PC-3 (cell line): ENCODE results near the gene SYPL1. TPM values are rescaled to one million over a fixed set of nuclear protein-coding genes. Genes with fewer than 3 reads are reported as not detected.

Source experiments
- ATAC-seq: fragments of 200-7000 bp; cut with Tn5 transposase; 2 replicates; pipeline ENCODE4 v1.9.1; 2020; ENCODE audit warnings: mild to moderate bottlenecking, moderate library complexity
- BruUV-seq: library from RNA; stranded (reverse); fragments of 400-500 nt; replicated peaks from 2 replicates; lab custom pipeline; 2021; lab: Mats Ljungman, UMichigan
- CTCF ChIA-PET: fragments of 300-600 bp; sonication (Branson Sonifier 250); formaldehyde crosslinking; loops from one replicate; lab custom pipeline; 2022; ENCODE audit warnings: antibody characterized with exemption; lab: Charles Lee
- POLR2A ChIA-PET: fragments of 300-600 bp; sonication (Branson Sonifier 250); formaldehyde crosslinking; loops from one replicate; lab custom pipeline; 2022; ENCODE audit warnings: antibody characterized with exemption; ENCODE audit not compliant: unreplicated experiment; lab: Charles Lee
- DNase-seq: peaks from one replicate; pipeline ENCODE4 v3.0.0-alpha.2; 2015
- H2AFZ ChIP-seq: fragments of 300-600 bp; sonication (generic); 2 replicates; pipeline ENCODE4 v1.6.0; 2016; ENCODE audit warnings: antibody characterized with exemption, low read length
- H3F3A ChIP-seq: fragments of 300-600 bp; sonication (generic); one replicate; pipeline ENCODE4 v1.6.0; 2017; ENCODE audit warnings: antibody characterized with exemption, low read length, control low read depth, mild to moderate bottlenecking; ENCODE audit not compliant: unreplicated experiment
- H3K27ac ChIP-seq: fragments of 300-600 bp; sonication (generic); 2 replicates; pipeline ENCODE4 v1.5.1; 2016; ENCODE audit warnings: mild to moderate bottlenecking, low read length
- H3K27me3 ChIP-seq: fragments of 300-600 bp; sonication (generic); 2 replicates; pipeline ENCODE4 v1.6.1; 2016; ENCODE audit warnings: low read length, mixed read lengths
- H3K36me3 ChIP-seq: fragments of 300-600 bp; sonication (generic); 2 replicates; pipeline ENCODE4 v1.6.1; 2016; ENCODE audit warnings: low read depth, mixed run types, low read length, mixed read lengths
- H3K4me1 ChIP-seq: fragments of 300-600 bp; sonication (generic); 2 replicates; pipeline ENCODE4 v1.5.1; 2016; ENCODE audit warnings: low read length; ENCODE audit not compliant: insufficient read depth
- H3K4me2 ChIP-seq: fragments of 300-600 bp; sonication (generic); 2 replicates; pipeline ENCODE4 v1.6.0; 2016; ENCODE audit warnings: low read length
- H3K4me3 ChIP-seq: fragments of 300-600 bp; sonication (generic); 2 replicates; pipeline ENCODE4 v1.5.1; 2016; ENCODE audit warnings: mild to moderate bottlenecking, low read length, mixed read lengths
- H3K79me2 ChIP-seq: fragments of 300-600 bp; sonication (generic); 2 replicates; pipeline ENCODE4 v1.6.1; 2017; ENCODE audit warnings: low read length, mixed read lengths
- H3K9ac ChIP-seq: fragments of 300-600 bp; sonication (generic); 2 replicates; pipeline ENCODE4 v1.6.0; 2016; ENCODE audit warnings: mild to moderate bottlenecking, low read length
- H3K9me2 ChIP-seq: fragments of 300-600 bp; sonication (generic); replicated peaks from 2 replicates; pipeline ENCODE4 v1.6.1; 2016; ENCODE audit warnings: mixed run types, low read length, mixed read lengths
- H3K9me3 ChIP-seq: fragments of 300-600 bp; sonication (generic); 2 replicates; pipeline ENCODE4 v1.6.1; 2016; ENCODE audit warnings: low read length, mixed read lengths
- H4K20me1 ChIP-seq: fragments of 300-600 bp; sonication (generic); 2 replicates; pipeline ENCODE4 v1.6.1; 2016; ENCODE audit warnings: low read length, mixed read lengths
- EZH2 ChIP-seq: fragments of 300-600 bp; sonication (generic); IDR thresholded peaks from one replicate; pipeline ENCODE4 v1.6.1; 2017; ENCODE audit warnings: antibody characterized with exemption, mild to moderate bottlenecking, low read length; ENCODE audit not compliant: unreplicated experiment
- EZH2phosphoT487 ChIP-seq: fragments of 300-600 bp; sonication (generic); IDR thresholded peaks from 2 replicates; pipeline ENCODE4 v1.6.1; 2018; ENCODE audit warnings: mild to moderate bottlenecking, antibody characterized with exemption, low read length, borderline replicate concordance
- intact Hi-C: fragments of 100-400 bp; cut with micrococcal nuclease; formaldehyde crosslinking; loops from 2 replicates; pipeline ENCODE4 v1.9.0; 2023
- total RNA-seq: library from RNA; depleted of rRNA; stranded (reverse); fragments of >200 nt; gene quantifications from 2 replicates; pipeline ENCODE4 v1.2.3, GENCODE V29; 2014
- TF ChIP-seq, protein P1 (sequence below): fragments of 300-600 bp; sonication (generic); conservative IDR thresholded peaks from 2 replicates; pipeline ENCODE4 v1.5.1; 2017; ENCODE audit warnings: antibody characterized with exemption, low read depth, mild to moderate bottlenecking, low read length

SYPL1 gene
- total RNA-seq, 1 experiment from 2014 or later, result 45.9 TPM

GRCh38 chr7:106151459-106152312 lies 39.6 kb upstream of the SYPL1 start:
- Histone ChIP-seq H3K9me2 (no peaks in the 10 kb centered on the region), H3K36me3 (no peaks in the 10 kb centered on the region), H3K27ac (no peak overlapping the region), H3K4me2 (no peak overlapping the region), H3K27me3 (no peaks in the 10 kb centered on the region), H4K20me1 (no peaks in the 10 kb centered on the region), H3F3A (no peaks in the 10 kb centered on the region), H3K9me3 (no peaks in the 10 kb centered on the region), H3K79me2 (no peaks in the 10 kb centered on the region), H3K4me1 (peaks cover 8% of the 10 kb centered on the region), H3K4me3 (no peak overlapping the region), H2AFZ (no peak overlapping the region), H3K9ac (no peak overlapping the region)
- ATAC-seq (no peak), DNase-seq (no peak)
- intact Hi-C loops, result loop anchor here (2.0 to 10.0 kb wide), 5 partner anchors 39 to 497 kb away; partner anchors contain the start of genes ATXN7L1 and SYPL1
- TF ChIP-seq EZH2phosphoT487 (no peak), EZH2 (no peak)
- TF ChIP-seq, protein P1, sequence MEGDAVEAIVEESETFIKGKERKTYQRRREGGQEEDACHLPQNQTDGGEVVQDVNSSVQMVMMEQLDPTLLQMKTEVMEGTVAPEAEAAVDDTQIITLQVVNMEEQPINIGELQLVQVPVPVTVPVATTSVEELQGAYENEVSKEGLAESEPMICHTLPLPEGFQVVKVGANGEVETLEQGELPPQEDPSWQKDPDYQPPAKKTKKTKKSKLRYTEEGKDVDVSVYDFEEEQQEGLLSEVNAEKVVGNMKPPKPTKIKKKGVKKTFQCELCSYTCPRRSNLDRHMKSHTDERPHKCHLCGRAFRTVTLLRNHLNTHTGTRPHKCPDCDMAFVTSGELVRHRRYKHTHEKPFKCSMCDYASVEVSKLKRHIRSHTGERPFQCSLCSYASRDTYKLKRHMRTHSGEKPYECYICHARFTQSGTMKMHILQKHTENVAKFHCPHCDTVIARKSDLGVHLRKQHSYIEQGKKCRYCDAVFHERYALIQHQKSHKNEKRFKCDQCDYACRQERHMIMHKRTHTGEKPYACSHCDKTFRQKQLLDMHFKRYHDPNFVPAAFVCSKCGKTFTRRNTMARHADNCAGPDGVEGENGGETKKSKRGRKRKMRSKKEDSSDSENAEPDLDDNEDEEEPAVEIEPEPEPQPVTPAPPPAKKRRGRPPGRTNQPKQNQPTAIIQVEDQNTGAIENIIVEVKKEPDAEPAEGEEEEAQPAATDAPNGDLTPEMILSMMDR, result no peak
- ChIA-PET POLR2A (no interaction called here), CTCF (no interaction called here)
- BruUV-seq, result no TSS peak

DNA sequence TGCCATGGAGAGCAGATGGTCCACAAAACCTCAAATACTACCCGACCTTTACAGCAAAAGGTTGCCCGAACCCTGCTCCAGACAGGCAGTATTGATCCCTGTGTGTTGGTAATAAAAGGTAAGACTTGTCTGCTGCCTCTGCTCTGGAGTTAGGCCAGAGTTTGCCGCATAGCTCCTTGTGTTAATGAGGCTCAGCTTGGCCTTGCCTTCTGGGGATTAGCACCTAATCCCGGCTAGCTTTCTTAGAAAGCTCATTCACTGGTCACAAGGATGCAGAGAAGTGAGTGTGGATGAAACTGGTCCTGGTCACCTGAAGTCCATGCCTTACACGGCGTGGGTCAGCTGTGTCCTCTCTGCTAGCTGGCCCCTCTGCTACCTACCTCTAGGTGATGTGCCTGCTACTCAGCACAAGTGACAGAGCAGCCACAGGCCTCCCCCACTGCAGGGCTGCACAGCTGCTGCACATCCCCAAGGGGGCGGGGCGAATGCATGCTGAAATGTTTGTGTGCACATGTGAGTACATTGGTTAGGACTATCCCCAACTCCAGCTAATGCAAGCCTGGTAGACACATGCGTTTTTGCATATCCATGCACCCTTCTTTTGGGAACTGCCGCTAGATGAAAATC lies 31.7 kb upstream of the SYPL1 start:
- Histone ChIP-seq H3K9ac (no peak overlapping the region), H3F3A (no peaks in the 10 kb centered on the region), H3K79me2 (no peaks in the 10 kb centered on the region), H3K4me2 (no peak overlapping the region), H3K27me3 (no peaks in the 10 kb centered on the region), H2AFZ (no peak overlapping the region), H3K36me3 (no peaks in the 10 kb centered on the region), H3K4me3 (no peak overlapping the region), H3K27ac (no peak overlapping the region), H3K9me2 (no peaks in the 10 kb centered on the region), H3K4me1 (peaks cover 6% of the 10 kb centered on the region), H4K20me1 (no peaks in the 10 kb centered on the region), H3K9me3 (no peaks in the 10 kb centered on the region)
- CTCF ChIA-PET, result no interaction called here
- TF ChIP-seq EZH2phosphoT487, result no peak
- TF ChIP-seq EZH2, result no peak
- TF ChIP-seq, protein P1, result no peak
- BruUV-seq, result no TSS peak
- intact Hi-C loops, result no loop called here
- POLR2A ChIA-PET, result interaction anchor here (0.6 kb wide), 1 partner anchor 241 kb away, joined by 23 read pairs; no protein-coding TSS in a partner anchor
- ATAC-seq, result peak; percentile 33; the same call in 1 of the 2 replicates
- DNase-seq, result no peak

- ChIA-PET CTCF (no interaction called here), POLR2A (no interaction called here)
- Histone ChIP-seq H3K9me2 (no peaks in the 10 kb centered on the region), H3K9ac (no peak overlapping the region), H3F3A (no peaks in the 10 kb centered on the region), H3K4me1 (peaks cover 6% of the 10 kb centered on the region), H3K27ac (no peak overlapping the region), H3K36me3 (no peaks in the 10 kb centered on the region), H2AFZ (no peak overlapping the region), H3K27me3 (no peaks in the 10 kb centered on the region), H4K20me1 (no peaks in the 10 kb centered on the region), H3K4me2 (no peak overlapping the region), H3K9me3 (no peaks in the 10 kb centered on the region), H3K79me2 (no peaks in the 10 kb centered on the region), H3K4me3 (no peak overlapping the region)
- BruUV-seq, result no TSS peak
- TF ChIP-seq EZH2 (no peak), EZH2phosphoT487 (no peak)
- TF ChIP-seq, protein P1, result no peak
- ATAC-seq (no peak), DNase-seq (no peak)
- intact Hi-C loops, result no loop called here
Observed at GRCh38 chr7:106142136-106142535, 30.0 kb upstream of the SYPL1 start.
